ENCODE measurements around the gene CAMK1D.

GRCh38 chr10:12432402-12433189 lies 83.2 kb downstream of the CAMK1D start:
- TF ChIP-seq ERG (CRISPR knock-in tag; IDR thresholded peaks at IDR 0.05) (no peak), CTCF (IDR thresholded peaks at IDR 0.05) (no peak), ETV6 (CRISPR knock-in tag; IDR thresholded peaks at IDR 0.05) (no peak), PREB (CRISPR knock-in tag; IDR thresholded peaks at IDR 0.05; ENCODE audit: borderline replicate concordance) (no peak), TEAD1 (CRISPR knock-in tag; IDR thresholded peaks at IDR 0.05) (no peak), CREM (CRISPR knock-in tag; IDR thresholded peaks at IDR 0.05) (no peak), ZNF232 (CRISPR knock-in tag; IDR thresholded peaks at IDR 0.05) (no peak), IRF1 (CRISPR knock-in tag; IDR thresholded peaks at IDR 0.05) (no peak), SP1 (CRISPR knock-in tag; conservative IDR thresholded peaks at IDR 0.05) (no peak), PRDM15 (CRISPR knock-in tag; IDR thresholded peaks at IDR 0.05) (no peak), TCF7 (CRISPR knock-in tag; IDR thresholded peaks at IDR 0.05; ENCODE audit: low read depth) (no peak), ELF4 (CRISPR knock-in tag; IDR thresholded peaks at IDR 0.05; ENCODE audit: low read depth) (no peak)

All from WTC11 (cell line).